ENCODE results near the gene SLC17A7.
A peak's percentile ranks its signal among the peaks of the same experiment; 100 is the strongest.

SLC17A7 gene

DNA sequence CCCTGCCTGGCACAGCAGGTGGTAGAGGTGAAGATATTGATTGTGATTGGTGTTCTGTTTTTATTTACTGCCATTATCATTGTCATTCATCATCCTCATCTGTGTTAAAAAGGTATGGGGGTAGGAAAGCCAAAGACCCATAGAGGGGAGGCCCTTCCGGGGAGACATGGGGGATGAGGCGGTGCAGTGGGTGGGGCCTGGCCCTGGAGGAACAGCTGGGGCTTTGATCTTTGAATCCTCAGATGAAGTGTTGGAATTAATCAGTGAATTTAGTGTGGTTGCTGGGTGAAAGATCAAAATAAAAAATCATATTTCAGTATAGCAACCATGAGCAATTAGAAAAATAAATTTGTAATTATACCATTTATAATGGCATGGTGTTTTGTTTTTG lies 25.5 kb downstream of the SLC17A7 start:
- H3K27ac ChIP-seq (ENCODE audit: low read depth, low read length) = no peak overlapping the region
- H3K4me3 ChIP-seq (ENCODE audit: low read depth, low read length) = no peak overlapping the region
- no peaks in the 10 kb centered on the region for H3K36me3 ChIP-seq (ENCODE audit: control insufficient read depth, insufficient read depth, low read length)
- no peaks in the 10 kb centered on the region for H3K9me3 ChIP-seq (ENCODE audit: control insufficient read depth, insufficient read depth, low read length)
- H3K9ac ChIP-seq (ENCODE audit: low read depth, low read length) = no peak overlapping the region
- H3K4me1 ChIP-seq (ENCODE audit: control insufficient read depth, insufficient read depth, low read length) = peaks cover 18% of the 10 kb centered on the region; the same call in 1 of the 2 replicates
- H3K27me3 ChIP-seq (ENCODE audit: control insufficient read depth, insufficient read depth, low read length) = no peaks in the 10 kb centered on the region

DNA sequence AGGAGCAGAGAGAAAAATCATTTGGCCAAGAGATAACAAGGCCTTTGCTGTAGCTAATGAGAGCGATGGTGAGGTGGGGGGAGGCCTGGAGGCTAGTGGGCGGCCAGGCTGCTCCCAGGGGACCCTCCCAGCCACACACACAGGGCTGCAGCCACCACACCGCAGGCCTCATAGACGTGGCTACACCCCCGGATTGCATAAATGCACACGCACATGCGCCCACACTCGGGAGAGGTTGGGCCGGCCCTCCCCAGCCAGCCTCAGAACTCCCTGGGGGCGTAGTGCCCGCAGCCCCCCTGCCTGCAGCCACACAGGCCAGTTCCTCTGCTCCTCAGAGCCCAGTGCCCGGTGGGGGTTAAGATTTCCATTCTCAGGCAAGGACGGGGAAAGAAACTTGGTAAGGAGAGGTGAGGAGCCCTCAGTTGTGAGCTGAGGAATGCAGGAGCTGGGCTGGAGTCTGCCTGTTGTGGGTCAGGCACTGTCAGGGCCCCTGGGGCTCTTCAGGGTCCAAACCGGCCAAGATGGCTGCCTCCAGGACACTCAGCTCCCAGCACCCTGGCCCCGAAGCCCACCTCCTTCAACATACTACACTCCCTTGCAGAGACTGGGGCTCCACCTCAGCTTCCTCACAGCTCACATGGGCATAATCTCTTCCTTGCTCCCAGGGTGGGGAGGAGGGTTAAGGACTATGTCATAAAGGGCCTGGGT lies 26.1 kb downstream of the SLC17A7 start:
- no peaks in the 10 kb centered on the region for H3K27me3 ChIP-seq (ENCODE audit: control insufficient read depth, insufficient read depth, low read length)
- no peaks in the 10 kb centered on the region for H3K36me3 ChIP-seq (ENCODE audit: control insufficient read depth, insufficient read depth, low read length)
- H3K27ac ChIP-seq (ENCODE audit: low read depth, low read length) = peak overlapping the region; percentile 2
- no peaks in the 10 kb centered on the region for H3K9me3 ChIP-seq (ENCODE audit: control insufficient read depth, insufficient read depth, low read length)
- H3K4me3 ChIP-seq (ENCODE audit: low read depth, low read length) = no peak overlapping the region
- no peak overlapping the region for H3K9ac ChIP-seq (ENCODE audit: low read depth, low read length)
- H3K4me1 ChIP-seq (ENCODE audit: control insufficient read depth, insufficient read depth, low read length) = peaks cover 13% of the 10 kb centered on the region; the same call in 1 of the 2 replicates

DNA sequence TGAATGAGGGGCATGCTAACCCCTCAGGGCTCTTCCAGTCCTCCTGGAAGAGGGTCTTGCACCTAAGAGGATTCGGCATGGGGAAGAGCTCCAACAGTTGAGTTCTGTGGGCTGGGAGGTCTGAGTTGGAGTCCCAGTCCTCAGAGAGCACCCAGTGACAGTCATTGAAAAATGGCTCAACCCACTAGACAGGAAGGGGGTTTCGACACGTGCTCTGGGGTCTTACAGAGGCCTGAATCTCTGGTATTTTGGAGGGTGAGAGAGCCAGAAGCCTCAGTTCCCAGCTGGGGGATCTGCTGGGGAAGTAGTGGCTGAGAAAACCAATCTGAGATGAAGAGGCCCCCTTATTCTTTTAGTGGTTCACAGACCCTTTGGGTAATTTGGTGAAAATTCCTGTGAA lies 27.1 kb downstream of the SLC17A7 start:
- Histone ChIP-seq H3K27ac (ENCODE audit: low read depth, low read length) (no peak overlapping the region), H3K4me1 (ENCODE audit: control insufficient read depth, insufficient read depth, low read length) (peaks cover 12% of the 10 kb centered on the region; the same call in 1 of the 2 replicates), H3K36me3 (ENCODE audit: control insufficient read depth, insufficient read depth, low read length) (no peaks in the 10 kb centered on the region), H3K9me3 (ENCODE audit: control insufficient read depth, insufficient read depth, low read length) (no peaks in the 10 kb centered on the region), H3K9ac (ENCODE audit: low read depth, low read length) (no peak overlapping the region), H3K4me3 (ENCODE audit: low read depth, low read length) (no peak overlapping the region), H3K27me3 (ENCODE audit: control insufficient read depth, insufficient read depth, low read length) (no peaks in the 10 kb centered on the region)

DNA sequence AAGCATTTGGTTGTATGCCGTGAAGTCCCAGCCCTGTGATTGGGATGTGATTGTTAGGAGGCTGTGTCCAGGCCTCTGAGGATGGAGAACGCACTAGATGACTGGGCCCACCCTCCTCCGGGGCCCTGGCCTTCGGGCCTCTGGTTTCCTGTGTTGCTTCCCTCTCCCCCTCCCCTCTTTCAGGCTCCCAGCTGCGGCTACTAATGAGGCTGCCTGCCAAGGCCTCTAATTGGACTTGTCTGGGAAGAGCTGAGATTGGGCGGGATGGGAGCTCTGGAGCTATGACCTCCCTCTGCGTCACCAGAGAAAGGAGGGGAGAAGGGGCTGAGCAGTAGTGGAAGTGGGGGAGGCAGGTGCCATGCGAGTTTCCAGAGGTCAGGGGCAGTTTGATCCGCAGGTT lies 28.0 kb downstream of the SLC17A7 start:
- Histone ChIP-seq H3K9ac (ENCODE audit: low read depth, low read length) (no peak overlapping the region), H3K36me3 (ENCODE audit: control insufficient read depth, insufficient read depth, low read length) (no peaks in the 10 kb centered on the region), H3K9me3 (ENCODE audit: control insufficient read depth, insufficient read depth, low read length) (no peaks in the 10 kb centered on the region), H3K27me3 (ENCODE audit: control insufficient read depth, insufficient read depth, low read length) (no peaks in the 10 kb centered on the region), H3K4me3 (ENCODE audit: low read depth, low read length) (no peak overlapping the region), H3K27ac (ENCODE audit: low read depth, low read length) (no peak overlapping the region), H3K4me1 (ENCODE audit: control insufficient read depth, insufficient read depth, low read length) (peaks cover 12% of the 10 kb centered on the region; the same call in 1 of the 2 replicates)

DNA sequence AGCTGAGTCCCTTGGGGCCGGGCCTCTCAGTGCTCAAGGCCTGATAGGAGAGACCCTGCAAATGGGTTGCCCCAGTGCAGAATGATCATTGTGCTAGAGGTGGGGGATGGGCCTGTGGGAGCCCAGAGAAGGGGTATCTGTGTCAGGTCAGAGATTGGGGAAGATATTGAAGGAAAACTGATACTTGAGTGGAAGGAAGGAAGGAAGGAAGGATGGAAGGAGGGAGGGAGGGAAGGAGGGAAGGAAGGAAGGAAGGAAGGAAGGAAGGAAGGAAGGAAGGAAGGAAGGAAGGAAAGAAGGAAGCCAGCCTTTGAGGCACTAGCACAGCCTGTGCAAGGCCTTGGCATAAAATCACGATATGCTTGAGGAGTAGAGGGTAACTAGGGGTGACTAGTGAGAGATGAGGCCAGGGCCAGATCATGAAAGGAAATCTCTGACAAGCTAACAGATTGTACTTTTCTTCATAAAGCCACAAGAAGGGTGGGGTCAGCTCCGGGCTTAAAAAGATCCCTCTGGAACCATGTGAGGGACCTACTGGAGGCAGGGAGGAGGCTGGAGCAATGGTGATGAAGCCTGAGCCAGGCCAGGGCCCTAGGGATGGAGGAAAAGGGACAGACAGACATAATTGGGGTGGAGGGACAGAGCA lies 29.5 kb downstream of the SLC17A7 start:
- Histone ChIP-seq H3K27me3 (ENCODE audit: control insufficient read depth, insufficient read depth, low read length) (no peaks in the 10 kb centered on the region), H3K9ac (ENCODE audit: low read depth, low read length) (no peak overlapping the region), H3K4me1 (ENCODE audit: control insufficient read depth, insufficient read depth, low read length) (peaks cover 11% of the 10 kb centered on the region; the same call in 1 of the 2 replicates), H3K27ac (ENCODE audit: low read depth, low read length) (no peak overlapping the region), H3K9me3 (ENCODE audit: control insufficient read depth, insufficient read depth, low read length) (no peaks in the 10 kb centered on the region), H3K4me3 (ENCODE audit: low read depth, low read length) (no peak overlapping the region), H3K36me3 (ENCODE audit: control insufficient read depth, insufficient read depth, low read length) (no peaks in the 10 kb centered on the region)

DNA sequence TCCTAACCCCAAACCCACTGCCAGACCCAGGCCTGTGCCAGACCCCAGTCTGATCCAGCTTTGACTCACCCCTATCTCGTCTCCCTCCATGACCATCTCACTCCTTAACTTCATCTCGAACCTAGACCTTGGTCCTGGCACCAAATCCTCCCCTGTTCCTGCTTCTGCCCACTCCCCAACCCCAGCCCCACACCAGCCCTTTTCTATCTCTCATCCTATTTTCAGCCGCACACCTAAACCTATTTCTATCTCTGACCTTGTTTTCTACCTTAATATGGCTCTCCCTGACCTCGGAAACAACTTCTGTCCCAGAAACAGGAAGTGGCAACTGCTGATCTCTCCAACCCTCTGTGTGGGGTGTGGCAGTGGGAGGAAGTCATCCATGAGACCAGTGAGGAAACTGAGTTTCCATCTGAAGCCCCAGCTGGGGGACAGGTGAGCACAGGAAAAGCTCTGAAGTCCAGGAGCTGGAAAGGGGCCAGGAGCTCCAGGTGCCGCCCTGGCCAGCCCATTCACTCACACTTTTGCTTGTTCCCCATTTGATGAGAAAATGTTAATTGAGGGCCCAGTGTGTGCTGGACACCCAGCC lies 31.8 kb downstream of the SLC17A7 start:
- Histone ChIP-seq H3K9ac (ENCODE audit: low read depth, low read length) (no peak overlapping the region), H3K27ac (ENCODE audit: low read depth, low read length) (no peak overlapping the region), H3K9me3 (ENCODE audit: control insufficient read depth, insufficient read depth, low read length) (no peaks in the 10 kb centered on the region), H3K36me3 (ENCODE audit: control insufficient read depth, insufficient read depth, low read length) (no peaks in the 10 kb centered on the region), H3K4me3 (ENCODE audit: low read depth, low read length) (no peak overlapping the region), H3K27me3 (ENCODE audit: control insufficient read depth, insufficient read depth, low read length) (no peaks in the 10 kb centered on the region), H3K4me1 (ENCODE audit: control insufficient read depth, insufficient read depth, low read length) (peaks cover 1% of the 10 kb centered on the region)

DNA sequence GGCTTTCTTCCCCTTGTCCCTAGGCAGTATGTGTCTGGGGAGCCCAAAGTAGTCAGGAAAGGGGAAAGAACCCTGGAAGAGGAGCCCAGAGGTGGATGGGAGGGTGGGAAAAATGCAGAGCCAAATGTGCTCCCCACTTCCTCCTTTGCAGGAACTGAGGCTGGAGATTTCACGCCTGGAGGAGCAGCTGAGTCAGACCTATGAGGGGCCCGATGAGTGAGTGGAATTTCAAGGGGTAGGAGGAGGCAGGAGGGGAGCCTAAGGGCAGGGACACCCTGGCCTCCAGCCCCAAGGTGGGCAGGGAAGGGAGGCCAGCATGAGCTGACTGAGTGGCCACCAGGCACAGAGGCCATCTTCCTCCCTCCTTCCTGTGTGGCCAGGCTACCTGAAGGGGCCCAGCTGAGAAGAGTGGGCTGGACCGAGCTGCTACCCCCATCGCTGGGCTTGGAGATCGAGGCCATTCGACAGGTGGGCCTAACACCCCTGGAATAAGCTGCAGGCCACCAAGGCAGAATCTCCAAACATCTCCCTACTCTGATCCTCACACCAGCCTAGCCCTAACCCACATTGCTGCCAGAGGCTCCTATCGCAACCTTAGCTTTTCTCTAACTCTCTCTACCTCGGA lies 32.4 kb downstream of the SLC17A7 start:
- no peaks in the 10 kb centered on the region for H3K9me3 ChIP-seq (ENCODE audit: control insufficient read depth, insufficient read depth, low read length)
- no peaks in the 10 kb centered on the region for H3K27me3 ChIP-seq (ENCODE audit: control insufficient read depth, insufficient read depth, low read length)
- no peak overlapping the region for H3K4me3 ChIP-seq (ENCODE audit: low read depth, low read length)
- no peaks in the 10 kb centered on the region for H3K36me3 ChIP-seq (ENCODE audit: control insufficient read depth, insufficient read depth, low read length)
- H3K4me1 ChIP-seq (ENCODE audit: control insufficient read depth, insufficient read depth, low read length) = peaks cover 7% of the 10 kb centered on the region
- no peak overlapping the region for H3K27ac ChIP-seq (ENCODE audit: low read depth, low read length)
- H3K9ac ChIP-seq (ENCODE audit: low read depth, low read length) = no peak overlapping the region

DNA sequence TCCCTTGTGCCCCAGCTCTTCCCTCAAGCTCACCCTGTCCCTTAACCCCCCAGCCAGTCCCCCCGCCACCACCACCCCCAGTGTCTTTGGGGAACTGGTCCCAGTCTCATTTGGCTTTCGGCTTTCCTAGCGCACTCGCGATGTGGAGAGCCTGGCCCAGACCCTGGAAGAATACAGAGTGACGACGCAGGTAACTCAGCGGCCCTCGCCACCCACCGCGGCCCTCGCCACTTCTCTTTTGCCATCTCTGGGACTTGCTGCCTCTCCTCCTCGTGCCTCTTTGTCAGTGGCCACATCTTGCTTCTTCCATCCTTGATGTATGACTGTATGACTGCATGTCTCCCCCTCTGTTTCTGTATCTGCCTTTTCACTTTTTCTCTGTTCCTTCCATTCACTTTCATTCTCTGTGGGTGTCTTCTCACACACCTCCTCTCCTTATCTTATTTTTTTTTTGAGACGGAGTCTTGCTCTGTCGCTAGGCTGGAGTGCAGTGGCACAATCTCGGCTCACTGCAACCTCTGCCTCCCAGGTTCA lies 33.8 kb downstream of the SLC17A7 start:
- no peaks in the 10 kb centered on the region for H3K27me3 ChIP-seq (ENCODE audit: control insufficient read depth, insufficient read depth, low read length)
- peaks cover 14% of the 10 kb centered on the region for H3K4me1 ChIP-seq (ENCODE audit: control insufficient read depth, insufficient read depth, low read length)
- H3K4me3 ChIP-seq (ENCODE audit: low read depth, low read length) = no peak overlapping the region
- no peak overlapping the region for H3K27ac ChIP-seq (ENCODE audit: low read depth, low read length)
- H3K9me3 ChIP-seq (ENCODE audit: control insufficient read depth, insufficient read depth, low read length) = no peaks in the 10 kb centered on the region
- no peak overlapping the region for H3K9ac ChIP-seq (ENCODE audit: low read depth, low read length)
- H3K36me3 ChIP-seq (ENCODE audit: control insufficient read depth, insufficient read depth, low read length) = no peaks in the 10 kb centered on the region

DNA sequence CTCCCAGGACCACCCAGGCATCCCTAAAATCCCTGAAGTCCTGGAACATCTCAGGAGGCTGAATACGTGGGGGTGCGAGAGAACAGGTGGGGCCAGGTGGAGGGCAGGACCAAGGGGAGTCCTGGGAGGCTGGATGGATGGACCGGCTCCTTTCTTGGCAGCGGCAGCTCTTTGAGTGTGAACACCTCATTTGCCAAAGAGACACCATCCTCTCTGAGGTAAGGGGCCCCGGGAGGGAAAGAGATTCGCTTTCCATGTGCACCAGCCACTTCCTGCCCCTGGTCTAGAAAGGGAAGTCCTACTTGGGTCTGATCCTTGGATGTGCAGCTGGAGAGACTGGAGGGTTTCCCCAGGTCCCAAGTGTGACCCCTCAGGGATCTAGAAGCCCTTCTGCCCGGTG lies 34.2 kb downstream of the SLC17A7 start:
- H3K4me1 ChIP-seq (ENCODE audit: control insufficient read depth, insufficient read depth, low read length) = peaks cover 14% of the 10 kb centered on the region
- H3K9me3 ChIP-seq (ENCODE audit: control insufficient read depth, insufficient read depth, low read length) = no peaks in the 10 kb centered on the region
- H3K27me3 ChIP-seq (ENCODE audit: control insufficient read depth, insufficient read depth, low read length) = no peaks in the 10 kb centered on the region
- no peak overlapping the region for H3K4me3 ChIP-seq (ENCODE audit: low read depth, low read length)
- no peak overlapping the region for H3K27ac ChIP-seq (ENCODE audit: low read depth, low read length)
- no peak overlapping the region for H3K9ac ChIP-seq (ENCODE audit: low read depth, low read length)
- H3K36me3 ChIP-seq (ENCODE audit: control insufficient read depth, insufficient read depth, low read length) = no peaks in the 10 kb centered on the region

DNA sequence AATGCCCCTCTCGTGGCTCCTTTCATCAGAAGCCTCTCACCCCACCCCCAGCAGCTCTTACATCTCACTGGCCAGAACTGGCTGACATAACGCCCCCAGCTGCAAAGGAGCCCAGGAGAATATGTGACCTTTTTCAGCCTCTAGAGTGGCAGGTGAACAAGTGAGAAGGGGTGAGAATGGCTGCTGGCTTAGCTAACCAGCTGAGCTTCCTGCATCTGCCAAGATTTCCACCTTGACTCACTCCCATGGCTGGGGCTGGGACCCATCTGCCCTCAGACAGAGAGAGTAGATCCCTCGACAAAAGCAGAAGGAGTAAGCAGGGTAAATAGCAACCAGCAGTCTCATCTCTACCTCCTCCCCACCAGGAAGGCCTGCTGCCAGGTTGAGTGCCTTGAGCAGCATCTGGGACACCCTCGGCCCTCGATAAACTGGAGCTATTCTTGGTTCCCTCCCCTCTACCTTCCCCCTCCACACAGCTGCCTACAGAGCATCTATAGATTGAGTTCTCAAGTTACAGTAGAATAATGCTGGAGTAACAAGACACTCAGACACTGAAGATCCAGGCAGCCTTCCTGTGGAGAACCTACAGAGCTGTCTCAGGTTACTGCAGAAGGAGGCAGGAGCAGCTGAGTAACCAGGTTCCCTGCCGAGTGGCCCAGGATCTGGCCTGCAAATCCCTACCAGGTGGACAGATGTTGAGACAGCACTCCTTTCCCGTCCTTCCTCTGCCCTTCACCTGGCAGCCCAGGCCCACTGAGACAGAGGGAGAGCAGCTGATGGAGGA lies 37.7 kb downstream of the SLC17A7 start:
- Histone ChIP-seq H3K27me3 (ENCODE audit: control insufficient read depth, insufficient read depth, low read length) (no peaks in the 10 kb centered on the region), H3K9ac (ENCODE audit: low read depth, low read length) (peak overlapping the region; percentile 4; the same call in 1 of the 2 replicates), H3K4me1 (ENCODE audit: control insufficient read depth, insufficient read depth, low read length) (peaks cover 14% of the 10 kb centered on the region), H3K9me3 (ENCODE audit: control insufficient read depth, insufficient read depth, low read length) (no peaks in the 10 kb centered on the region), H3K36me3 (ENCODE audit: control insufficient read depth, insufficient read depth, low read length) (no peaks in the 10 kb centered on the region), H3K27ac (ENCODE audit: low read depth, low read length) (peak overlapping the region; percentile 92), H3K4me3 (ENCODE audit: low read depth, low read length) (no peak overlapping the region)

Measured in HUES48 (cell line).